ENCODE data around the gene SLC44A4. TPM values are rescaled to one million over a fixed set of nuclear protein-coding genes. Genes with fewer than 3 reads are reported as not detected.
"Not testable (repeated sequence)": the region's sequence is repeated elsewhere in the genome, so short reads cannot be mapped to it uniquely, and the experiment has no call there.

Gene SLC44A4
- total RNA-seq, 1 donor from 2014 or later, result 79.8 TPM

GRCh38 chr6:31879901-31880300 is 1.1 kb upstream of the SLC44A4 start:
- DNase-seq (ENCODE audit: low spot score), result no peak

GRCh38 chr6:31879143-31879542 is 346 bp upstream of the SLC44A4 start:
- DNase-seq (ENCODE audit: low spot score), result no peak

DNA sequence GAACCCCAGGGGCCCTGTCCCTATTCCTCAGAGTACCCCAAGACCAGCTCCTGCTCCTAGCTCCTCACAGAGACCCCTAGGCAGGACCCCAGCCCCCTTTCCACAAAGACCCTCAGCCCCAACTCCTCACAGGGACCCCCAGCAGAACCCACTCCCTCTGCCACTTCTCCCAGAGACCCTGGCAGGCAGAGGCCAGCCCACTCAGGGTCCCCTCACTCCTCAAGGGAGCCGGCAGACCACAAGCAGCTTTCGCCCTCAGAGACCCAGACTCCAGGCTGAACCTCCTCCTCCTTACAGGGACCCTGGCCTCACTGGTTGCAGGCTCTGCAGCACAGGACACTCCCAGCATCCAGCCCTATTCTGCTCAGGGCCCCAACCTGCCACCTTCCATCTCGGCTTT is 575 bp downstream of the SLC44A4 start:
- DNase-seq (ENCODE audit: low spot score), result no peak

DNA sequence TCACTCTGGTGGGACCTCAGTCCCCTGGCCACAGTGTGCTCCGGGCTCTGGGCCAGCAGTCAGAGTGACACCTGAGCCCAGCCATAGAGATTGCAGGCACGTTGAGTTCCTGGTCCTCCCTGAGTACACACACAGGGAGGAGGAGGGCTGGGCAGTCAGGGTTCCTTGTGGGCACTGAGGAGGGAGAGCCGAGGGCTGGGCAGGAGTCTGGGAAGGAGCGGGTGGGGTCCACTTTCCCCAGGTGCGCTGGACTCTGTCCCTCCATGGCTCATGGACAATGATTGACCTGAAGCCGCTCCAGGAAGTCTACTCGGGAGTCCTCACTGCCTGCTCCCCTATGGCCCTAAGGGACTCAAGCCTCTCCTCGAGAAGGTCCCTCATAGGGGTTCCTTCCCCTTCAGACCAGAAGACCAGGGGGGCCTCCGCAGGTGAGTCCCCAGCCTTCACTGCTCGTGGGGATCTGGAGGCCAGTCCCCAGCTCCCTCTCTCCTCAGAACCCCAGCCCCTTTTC is 1.1 kb downstream of the SLC44A4 start:
- DNase-seq (ENCODE audit: low spot score), result peak; percentile 81

- no peak for DNase-seq (ENCODE audit: low spot score)
Observed at GRCh38 chr6:31877125-31877650, 1.6 kb downstream of the SLC44A4 start.

DNA sequence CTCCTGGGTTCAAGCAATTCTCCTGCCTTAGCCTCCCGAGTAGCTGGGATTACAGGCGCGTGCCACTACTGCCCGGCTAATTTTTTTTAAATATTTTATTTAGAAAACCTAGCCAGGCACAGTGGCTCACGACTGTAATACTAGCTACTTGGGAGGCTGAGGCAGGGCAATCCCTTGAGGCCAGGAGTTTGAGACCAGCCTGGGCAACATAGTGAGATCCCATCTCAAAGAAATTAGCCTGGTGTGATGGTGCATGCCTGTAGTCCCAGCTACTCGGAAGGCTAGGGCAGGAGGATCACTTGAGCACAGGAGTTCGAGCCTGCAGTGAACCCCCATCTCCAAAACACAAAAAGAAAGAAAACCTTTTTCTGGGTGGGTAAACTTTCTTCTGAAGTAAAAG is 2.4 kb downstream of the SLC44A4 start:
- no peak for DNase-seq (ENCODE audit: low spot score)

DNA sequence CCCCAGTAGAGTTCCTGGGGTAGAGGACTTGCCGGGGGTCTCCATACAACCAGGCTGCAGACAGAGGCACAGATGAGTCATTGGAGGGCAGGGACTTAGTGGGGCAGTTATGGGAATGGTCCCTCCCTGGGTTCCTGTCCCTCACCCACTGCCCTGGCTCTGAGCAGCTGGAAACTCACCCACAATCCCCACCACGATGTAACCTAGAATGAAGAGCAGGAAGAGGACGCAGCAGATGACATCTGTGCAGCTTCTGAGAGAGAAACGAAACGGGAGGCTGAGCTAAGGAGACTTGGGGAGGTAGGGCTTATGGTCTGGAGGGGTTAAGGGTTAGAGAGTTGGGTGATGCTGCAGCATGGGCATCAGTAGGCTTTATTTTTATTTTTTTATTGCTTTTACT is 2.9 kb downstream of the SLC44A4 start:
- no peak for DNase-seq (ENCODE audit: low spot score)

DNA sequence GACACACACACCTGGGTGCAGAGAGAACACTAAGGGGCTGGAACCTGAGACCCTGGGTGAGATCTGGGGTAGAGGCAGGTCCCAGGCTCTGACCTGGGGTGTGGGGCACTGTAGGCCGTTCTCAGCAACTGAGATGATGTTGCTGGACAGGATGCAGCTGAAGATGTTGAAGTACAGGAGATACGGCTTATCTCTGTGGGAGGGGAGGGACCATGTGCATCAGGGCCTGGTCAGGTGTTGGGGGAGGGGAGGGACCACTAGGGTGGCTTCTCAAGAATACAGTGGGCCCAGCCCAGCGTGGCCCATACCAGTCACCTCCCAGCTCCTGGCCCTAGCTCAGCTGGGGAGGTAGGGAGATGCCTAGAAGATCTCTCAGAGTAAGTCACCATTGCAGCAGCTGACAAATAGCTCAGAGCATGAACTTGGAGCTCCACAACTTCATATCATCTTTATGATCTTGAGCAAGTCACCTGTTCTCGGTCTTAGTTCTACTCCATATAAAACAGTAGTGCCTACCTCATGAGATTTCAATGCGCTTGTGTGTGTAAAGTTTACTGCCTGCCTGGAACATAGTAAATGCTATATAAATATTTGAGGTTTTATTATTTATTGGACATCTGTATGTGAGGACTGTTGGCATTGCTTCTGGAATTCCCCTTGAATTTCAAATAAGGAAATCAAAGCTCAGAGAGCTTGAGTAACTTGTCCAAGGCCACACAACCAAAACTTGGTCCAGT is 3.8 kb downstream of the SLC44A4 start:
- no peak for DNase-seq (ENCODE audit: low spot score)

DNA sequence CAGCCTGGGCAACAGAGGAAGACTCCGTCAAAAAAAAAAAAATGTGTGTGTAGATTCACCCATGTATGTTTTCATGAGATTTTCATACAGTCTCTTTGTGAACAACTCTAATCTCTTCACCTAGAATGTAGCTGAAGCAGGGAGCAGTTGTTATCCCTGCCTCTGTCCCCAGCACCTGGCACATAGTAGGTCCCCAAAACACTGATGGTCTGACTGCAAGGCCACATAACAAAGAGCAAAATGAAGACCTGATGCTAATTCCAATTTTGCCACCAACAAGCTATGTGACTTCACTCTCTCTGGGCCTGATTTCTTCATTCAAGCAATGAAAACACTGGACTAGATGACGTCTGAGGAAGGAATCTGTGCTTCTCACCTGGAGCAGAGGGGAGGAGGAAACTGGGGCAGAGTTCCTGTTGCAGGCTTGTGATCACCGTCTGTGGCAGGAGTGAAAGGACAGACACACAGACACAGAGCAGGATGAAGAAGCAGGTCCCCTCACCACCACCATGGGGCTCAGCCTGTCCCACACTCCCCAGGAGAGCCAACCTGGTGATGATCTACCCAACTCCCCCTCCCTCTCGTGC is 4.6 kb downstream of the SLC44A4 start:
- no peak for DNase-seq (ENCODE audit: low spot score)

- no peak for DNase-seq (ENCODE audit: low spot score)
Observed at GRCh38 chr6:31871046-31871659, 7.6 kb downstream of the SLC44A4 start.

GRCh38 chr6:31870385-31870921 is 8.3 kb downstream of the SLC44A4 start:
- no peak for DNase-seq (ENCODE audit: low spot score)

GRCh38 chr6:31869343-31869742 is 9.5 kb downstream of the SLC44A4 start:
- DNase-seq (ENCODE audit: low spot score), result no peak

GRCh38 chr6:31868658-31868971 is 10.2 kb downstream of the SLC44A4 start:
- not testable (repeated sequence) for DNase-seq (ENCODE audit: low spot score)

- no peak for DNase-seq (ENCODE audit: low spot score)
Observed at GRCh38 chr6:31865205-31866118, 13.3 kb downstream of the SLC44A4 start.

- DNase-seq (ENCODE audit: low spot score), result no peak
Observed at GRCh38 chr6:31864818-31865204, 14.0 kb downstream of the SLC44A4 start.

DNA sequence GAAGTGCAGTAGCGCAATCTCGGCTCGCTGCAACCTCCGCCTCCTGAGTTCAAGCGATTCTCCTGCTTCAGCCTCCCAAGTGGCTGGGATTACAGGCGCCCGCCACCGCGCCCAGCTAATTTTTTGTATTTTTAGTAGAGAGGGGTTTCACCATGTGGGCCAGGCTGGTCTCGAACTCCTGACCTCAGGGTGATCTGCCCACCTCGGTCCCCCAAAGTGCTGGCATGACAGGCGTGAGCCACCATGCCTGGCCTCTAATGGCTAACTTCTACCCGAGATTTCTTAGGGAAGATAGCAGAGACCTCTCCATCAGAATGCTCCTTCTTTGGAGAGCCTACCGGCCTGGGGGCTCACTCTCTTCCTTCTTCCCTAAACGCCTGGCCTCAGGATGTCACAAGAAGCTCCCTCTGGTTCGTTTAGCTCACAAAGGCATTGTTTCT is 14.7 kb downstream of the SLC44A4 start:
- DNase-seq (ENCODE audit: low spot score), result not testable (repeated sequence)

- DNase-seq (ENCODE audit: low spot score), result peak; percentile 100
Observed at GRCh38 chr6:31862344-31863235, 16.2 kb downstream of the SLC44A4 start, which contains the start of gene NEU1. Gene NEU1, minus strand, starts transcription at chr6:31862821. Its CDS starts 45 bp downstream, at chr6:31862776.

GRCh38 chr6:31861919-31862343 is 16.9 kb downstream of the SLC44A4 start:
- no peak for DNase-seq (ENCODE audit: low spot score)

- no peak for DNase-seq (ENCODE audit: low spot score)
Observed at GRCh38 chr6:31861150-31861549, 17.6 kb downstream of the SLC44A4 start.

DNA sequence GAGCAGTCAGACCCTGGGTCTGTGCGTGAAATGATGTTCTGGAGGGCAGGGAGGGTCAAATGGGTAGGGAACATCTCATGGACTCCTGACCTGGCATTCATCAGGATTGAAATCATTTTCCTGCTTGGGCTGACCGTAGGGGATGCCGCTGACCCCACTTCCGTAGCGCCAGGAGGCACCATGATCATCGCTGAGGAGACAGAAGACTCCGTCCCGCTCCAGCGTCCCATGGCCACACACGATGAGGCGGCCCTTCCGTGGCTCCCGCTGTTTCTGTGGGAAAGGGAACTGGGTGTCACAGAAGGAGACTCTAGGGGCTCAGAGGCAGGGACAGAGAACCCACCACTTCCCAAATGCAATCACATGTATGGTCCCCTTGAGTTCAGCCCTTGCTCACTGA is 18.4 kb downstream of the SLC44A4 start:
- no peak for DNase-seq (ENCODE audit: low spot score)
